GM23338 (cell line): ENCODE measurements around the gene AGPAT3. TPM values are rescaled to one million over a fixed set of nuclear protein-coding genes. Genes with fewer than 3 reads are reported as not detected.

Experiments used
- ATAC-seq: fragments of 200-7000 bp; cut with Tn5 transposase; 3 replicates; pipeline ENCODE4 v1.9.1; 2020
- DNase-seq: peaks from one replicate; pipeline ENCODE4 v3.0.0-alpha.2; 2015; ENCODE audit warnings: low spot score
- H2AFZ ChIP-seq: fragments of 200-600 bp; sonication (generic); 2 replicates; pipeline ENCODE4 v1.8.0; 2016; ENCODE audit warnings: antibody characterized with exemption, mild to moderate bottlenecking, moderate library complexity
- H3F3A ChIP-seq: fragments of 200-600 bp; sonication (generic); replicated peaks from 2 replicates; pipeline ENCODE4 v1.8.0; 2017; ENCODE audit warnings: antibody characterized with exemption, mixed run types, low read depth
- H3K27ac ChIP-seq: fragments of 200-600 bp; sonication (generic); 2 replicates; pipeline ENCODE4 v1.6.1; 2016; ENCODE audit warnings: low read depth
- H3K27me3 ChIP-seq: fragments of 200-600 bp; sonication (generic); 2 replicates; pipeline ENCODE4 v1.8.0; 2016; ENCODE audit warnings: mild to moderate bottlenecking, mixed run types, moderate library complexity; ENCODE audit not compliant: insufficient read depth
- H3K36me3 ChIP-seq: fragments of 200-600 bp; sonication (generic); 2 replicates; pipeline ENCODE4 v1.8.0; 2016; ENCODE audit warnings: mild to moderate bottlenecking; ENCODE audit not compliant: insufficient read depth
- H3K4me1 ChIP-seq: fragments of 200-600 bp; sonication (generic); 2 replicates; pipeline ENCODE4 v1.8.0; 2016; ENCODE audit warnings: mild to moderate bottlenecking, moderate library complexity; ENCODE audit not compliant: insufficient read depth
- H3K4me2 ChIP-seq: fragments of 200-600 bp; sonication (generic); 2 replicates; pipeline ENCODE4 v1.7.1; 2017; ENCODE audit warnings: mixed run types
- H3K4me3 ChIP-seq: fragments of 200-600 bp; sonication (generic); 2 replicates; pipeline ENCODE4 v1.6.1; 2016; ENCODE audit warnings: mixed run types
- H3K79me2 ChIP-seq: fragments of 200-600 bp; sonication (generic); replicated peaks from 2 replicates; pipeline ENCODE4 v1.8.0; 2017; ENCODE audit warnings: mild to moderate bottlenecking; ENCODE audit not compliant: insufficient read depth
- H3K9me2 ChIP-seq: fragments of 200-600 bp; sonication (generic); 2 replicates; pipeline ENCODE4 v1.8.0; 2017; ENCODE audit not compliant: insufficient read depth
- H4K20me1 ChIP-seq: fragments of 200-600 bp; sonication (generic); replicated peaks from 2 replicates; pipeline ENCODE4 v1.8.0; 2017; ENCODE audit warnings: mild to moderate bottlenecking; ENCODE audit not compliant: insufficient read depth
- H3K27ac Mint-ChIP-seq: 2 replicates; pipeline ENCODE4 v1.8.0; 2020; ENCODE audit warnings: inconsistent platforms, mild to moderate bottlenecking, moderate library complexity, mixed read lengths
- H3K27me3 Mint-ChIP-seq: 3 replicates; pipeline ENCODE4 v1.8.0; 2022; ENCODE audit warnings: low read depth, mild to moderate bottlenecking, moderate library complexity, mixed read lengths, inconsistent platforms; ENCODE audit not compliant: insufficient read depth, poor library complexity
- H3K36me3 Mint-ChIP-seq: 3 replicates; pipeline ENCODE4 v1.8.0; 2021; ENCODE audit warnings: low read depth, mild to moderate bottlenecking, inconsistent platforms, moderate library complexity, mixed read lengths
- H3K4me1 Mint-ChIP-seq: 3 replicates; pipeline ENCODE4 v1.8.0; 2020; ENCODE audit warnings: mild to moderate bottlenecking, inconsistent platforms, mixed read lengths
- H3K4me3 Mint-ChIP-seq: 3 replicates; pipeline ENCODE4 v1.8.0; 2021; ENCODE audit warnings: moderate library complexity, mild to moderate bottlenecking, inconsistent platforms, mixed read lengths
- H3K9me3 Mint-ChIP-seq: 3 replicates; pipeline ENCODE4 v1.8.0; 2020; ENCODE audit warnings: moderate library complexity, mild to moderate bottlenecking, inconsistent platforms, mixed read lengths
- CREB1 ChIP-seq: fragments of 250-450 bp; sonication (Bioruptor Pico); IDR thresholded peaks from 2 replicates; pipeline ENCODE4 v1.5.0; 2020; ENCODE audit warnings: low read depth, mild to moderate bottlenecking, moderate library complexity
- CTCF ChIP-seq, 2 experiments: fragments of 200-600 bp in 1 of 2; sonication (generic) in 1 of 2; conservative IDR thresholded peaks; 2 replicates each; pipeline versions ENCODE4 v1.5.1 to v1.6.1; 2016 to 2017; ENCODE audit warnings: antibody characterized with exemption in 2 of 2, low read depth in 2 of 2, mild to moderate bottlenecking in 2 of 2, moderate library complexity in 1 of 2
- ETS1 ChIP-seq: IDR thresholded peaks from 2 replicates; pipeline ENCODE4 v1.6.1; 2016; ENCODE audit warnings: antibody characterized with exemption
- JUNB ChIP-seq: IDR thresholded peaks from one replicate; pipeline ENCODE4 v1.6.1; 2016; ENCODE audit warnings: antibody characterized with exemption; ENCODE audit not compliant: unreplicated experiment
- NANOG ChIP-seq: IDR thresholded peaks from 2 replicates; pipeline ENCODE4 v1.6.1; 2016; ENCODE audit warnings: antibody characterized with exemption, borderline replicate concordance
- POLR2AphosphoS5 ChIP-seq: IDR thresholded peaks from 2 replicates; pipeline ENCODE4 v1.6.1; 2016; ENCODE audit warnings: antibody characterized with exemption, low read depth
- STAT1 ChIP-seq: IDR thresholded peaks from one replicate; pipeline ENCODE4 v1.6.1; 2016; ENCODE audit warnings: antibody characterized with exemption; ENCODE audit not compliant: unreplicated experiment
- ZNF114 ChIP-seq: fragments of 250-450 bp; sonication (Bioruptor Pico); IDR thresholded peaks from 2 replicates; pipeline ENCODE4 v1.5.0; 2020; ENCODE audit warnings: mild to moderate bottlenecking, moderate library complexity
- ZNF331 ChIP-seq: fragments of 250-450 bp; sonication (Bioruptor Pico); IDR thresholded peaks from 2 replicates; pipeline ENCODE4 v1.5.0; 2020; ENCODE audit warnings: low read depth, mild to moderate bottlenecking, moderate library complexity
- ZNF462 ChIP-seq: fragments of 250-450 bp; sonication (Bioruptor Pico); IDR thresholded peaks from 2 replicates; pipeline ENCODE4 v1.5.0; 2020; ENCODE audit warnings: mild to moderate bottlenecking, moderate library complexity
- polyA plus RNA-seq: library from polyadenylated mRNA; unstranded; fragments of >200 nt; fragmentation: Nextera tagmentation; extraction: Ambion mirVana; gene quantifications from 2 replicates; pipeline ENCODE4 v1.2.1, GENCODE V29; 2016
- total RNA-seq: library from RNA; depleted of rRNA; stranded (reverse); fragments of >200 nt; shearing (Covaris generic); gene quantifications from 2 replicates; pipeline ENCODE4 v1.2.3, GENCODE V29; 2014

AGPAT3 gene
- total and polyA plus RNA-seq, 2 experiments from 2014 or later = 2.1 to 6.1 TPM

- no peak overlapping the region for H2AFZ ChIP-seq
- H3K9me2 ChIP-seq = no peaks in the 10 kb centered on the region
- H3K4me1 Mint-ChIP-seq = peaks cover 17% of the 10 kb centered on the region
- no peak overlapping the region for H3K27ac ChIP-seq
- H3K4me3 Mint-ChIP-seq = no peak overlapping the region
- DNase-seq (peak; percentile 63), ATAC-seq (peak; percentile 45)
- H3F3A ChIP-seq = peaks cover 6% of the 10 kb centered on the region; the same call in 1 of the 2 replicates
- no peak overlapping the region for H3K4me2 ChIP-seq
- no peak overlapping the region for H3K4me3 ChIP-seq
- peaks cover 15% of the 10 kb centered on the region for H3K36me3 Mint-ChIP-seq
- peaks cover 30% of the 10 kb centered on the region for H3K27me3 Mint-ChIP-seq
- H3K27me3 ChIP-seq = no peaks in the 10 kb centered on the region
- H3K27ac Mint-ChIP-seq = no peak overlapping the region
- H4K20me1 ChIP-seq = no peaks in the 10 kb centered on the region
- H3K9me3 Mint-ChIP-seq = peaks cover 23% of the 10 kb centered on the region
- no peaks in the 10 kb centered on the region for H3K36me3 ChIP-seq
- H3K4me1 ChIP-seq = peaks cover 7% of the 10 kb centered on the region
- H3K79me2 ChIP-seq = no peaks in the 10 kb centered on the region
- TF ChIP-seq CREB1 (CRISPR knock-in tag) (no peak), CTCF (conservative IDR thresholded peaks at IDR 0.05; ENCODE audit: low read depth in 2 of 2) (peak; percentile 39 to 70)
Measured at GRCh38 chr21:43816611-43817071, 48.4 kb upstream of the AGPAT3 start.

- H3K27me3 ChIP-seq = no peaks in the 10 kb centered on the region
- H3K36me3 Mint-ChIP-seq = peaks cover 17% of the 10 kb centered on the region
- no peak overlapping the region for H3K27ac ChIP-seq
- H3K36me3 ChIP-seq = no peaks in the 10 kb centered on the region
- H3K79me2 ChIP-seq = no peaks in the 10 kb centered on the region
- no peak overlapping the region for H3K27ac Mint-ChIP-seq
- peaks cover 6% of the 10 kb centered on the region; the same call in 1 of the 2 replicates for H3F3A ChIP-seq
- H4K20me1 ChIP-seq = no peaks in the 10 kb centered on the region
- ATAC-seq = no peak
- H3K4me3 ChIP-seq = no peak overlapping the region
- no peaks in the 10 kb centered on the region for H3K9me2 ChIP-seq
- DNase-seq = no peak
- no peak overlapping the region for H3K4me3 Mint-ChIP-seq
- H3K4me2 ChIP-seq = no peak overlapping the region
- H2AFZ ChIP-seq = no peak overlapping the region
- H3K9me3 Mint-ChIP-seq = peaks cover 26% of the 10 kb centered on the region
- H3K27me3 Mint-ChIP-seq = peaks cover 31% of the 10 kb centered on the region
- peaks cover 16% of the 10 kb centered on the region for H3K4me1 Mint-ChIP-seq
- H3K4me1 ChIP-seq = peaks cover 7% of the 10 kb centered on the region
- TF ChIP-seq JUNB = no peak
- no peak for TF ChIP-seq STAT1
- TF ChIP-seq POLR2AphosphoS5 = no peak
- TF ChIP-seq ZNF331 (CRISPR knock-in tag) = no peak
- TF ChIP-seq CREB1 (CRISPR knock-in tag) = no peak
- TF ChIP-seq NANOG = no peak
- TF ChIP-seq ZNF114 = no peak
- TF ChIP-seq ETS1 = no peak
- TF ChIP-seq ZNF462 (CRISPR knock-in tag) = no peak
Measured at GRCh38 chr21:43817157-43818086, 47.6 kb upstream of the AGPAT3 start.
